Measurements from ENCODE around the gene FXYD4.

The FXYD4 gene

DNA sequence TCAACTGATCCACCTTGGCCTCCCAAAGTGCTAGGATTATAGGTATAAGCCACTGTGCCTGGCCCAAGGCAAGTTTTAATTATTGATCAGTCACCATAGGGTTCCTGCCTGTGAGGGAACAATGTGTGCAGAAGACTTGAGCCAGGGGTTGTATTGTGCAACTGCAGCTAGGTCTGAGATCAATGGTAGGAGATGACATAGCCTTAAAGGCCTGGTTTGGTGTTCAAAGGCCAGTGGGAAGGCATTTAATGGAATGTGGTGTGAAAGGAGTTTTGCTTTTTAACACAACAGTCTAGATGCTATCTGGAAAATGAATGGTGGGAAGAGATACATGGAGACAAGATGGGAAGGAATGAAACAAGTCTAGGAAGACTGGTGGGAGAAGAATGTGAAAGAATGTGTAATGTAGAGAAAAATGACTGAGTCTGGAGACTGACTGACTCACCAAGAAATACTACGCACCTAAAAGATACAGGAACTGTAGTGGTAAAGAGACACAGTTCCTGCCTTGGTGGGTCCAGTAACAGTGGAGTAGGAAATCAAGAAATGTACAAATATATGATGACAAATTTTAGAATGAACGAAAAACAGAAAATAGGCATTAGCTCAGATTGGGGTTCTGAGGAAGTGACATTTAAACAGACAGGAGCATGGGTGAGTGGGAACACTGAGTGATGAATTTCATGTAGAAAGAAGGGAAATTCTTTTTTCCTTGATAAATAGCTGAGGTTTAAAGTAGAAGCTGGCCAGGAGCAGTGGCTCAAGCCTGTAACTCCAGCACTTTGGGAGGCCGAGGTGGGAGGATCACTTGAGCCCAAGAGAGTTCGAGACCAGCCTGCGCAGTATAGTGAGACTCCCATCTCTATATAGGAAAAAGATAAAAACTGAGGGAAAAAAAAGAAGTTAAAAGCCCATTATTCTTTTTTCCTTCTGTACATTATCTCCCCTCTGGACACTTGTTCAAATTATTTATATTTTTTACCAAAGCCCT, 28.2 kb downstream of the FXYD4 start:
- 0 out of 2 replicates have a peak, but pooled peaks have one; percentile 51 for TF ChIP-seq POLR2AphosphoS5 (IDR thresholded peaks at IDR 0.05; ENCODE audit: low read depth, low read length)
- 0 out of 2 replicates have a peak, but pooled peaks have one; percentile 14 for TF ChIP-seq POLR2A (IDR thresholded peaks at IDR 0.05; ENCODE audit: low read depth, low read length)
- TF ChIP-seq SPI1 (IDR thresholded peaks at IDR 0.05; ENCODE audit: low read depth, low read length) = no peak
- DNase-seq (ENCODE audit: insufficient read length, low spot score) = no peak
- FAIRE-seq = no peak

DNA sequence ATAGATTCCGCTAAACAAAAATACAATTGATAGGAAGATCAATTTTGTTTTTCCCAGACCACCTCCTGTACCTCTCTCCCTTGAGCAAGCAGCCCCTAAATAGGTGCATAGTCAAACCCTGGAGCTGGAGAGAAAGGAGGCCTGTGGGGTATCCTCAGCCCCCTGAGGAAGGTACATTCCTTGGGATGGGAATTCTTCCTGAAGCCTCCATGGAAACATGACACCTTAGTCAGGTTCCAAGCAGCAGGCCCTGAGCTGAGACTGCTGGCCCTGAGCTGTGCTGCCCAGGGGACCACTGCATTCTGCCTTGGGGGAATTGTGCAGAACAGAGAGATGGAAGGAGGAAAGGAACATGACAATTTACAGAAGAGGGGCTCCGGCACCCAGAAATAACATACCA, 30.2 kb downstream of the FXYD4 start:
- TF ChIP-seq PAX5 (IDR thresholded peaks at IDR 0.05; ENCODE audit: insufficient read depth, low read length, severe bottlenecking) (no peak), POU2F2 (IDR thresholded peaks at IDR 0.05; ENCODE audit: low read depth, low read length) (no peak), POLR2A (IDR thresholded peaks at IDR 0.05; ENCODE audit: low read depth, low read length) (no peak), POLR2AphosphoS5 (IDR thresholded peaks at IDR 0.05; ENCODE audit: low read depth, low read length) (no peak), TAF1 (IDR thresholded peaks at IDR 0.05; ENCODE audit: low read depth, low read length) (no peak)
- no peak for DNase-seq (ENCODE audit: insufficient read length, low spot score)
- no peak for FAIRE-seq

DNA sequence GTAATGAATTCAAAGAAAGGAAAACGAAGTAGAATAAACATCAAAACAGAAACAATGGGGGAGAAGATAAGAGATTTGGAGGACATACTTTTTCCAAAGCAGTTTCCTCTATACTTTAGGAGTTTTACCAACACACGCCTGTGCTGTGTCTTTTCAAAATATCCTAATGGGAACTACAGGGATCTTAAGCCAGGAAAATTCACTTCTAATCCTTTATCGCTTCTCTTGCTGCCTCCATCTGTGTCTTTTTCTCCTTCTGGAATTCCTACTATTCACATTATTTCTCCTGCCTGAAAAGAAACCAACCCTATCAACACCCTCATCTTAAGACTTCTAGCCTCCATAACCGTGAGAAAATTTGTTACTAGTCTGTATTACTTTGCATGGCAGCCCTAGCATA, 30.7 kb downstream of the FXYD4 start:
- no peak for TF ChIP-seq PAX5 (IDR thresholded peaks at IDR 0.05; ENCODE audit: insufficient read depth, low read length, severe bottlenecking)
- no peak for TF ChIP-seq TAF1 (IDR thresholded peaks at IDR 0.05; ENCODE audit: low read depth, low read length)
- TF ChIP-seq POU2F2 (IDR thresholded peaks at IDR 0.05; ENCODE audit: low read depth, low read length) = no peak
- no peak for TF ChIP-seq POLR2A (IDR thresholded peaks at IDR 0.05; ENCODE audit: low read depth, low read length)
- FAIRE-seq = no peak
- no peak for DNase-seq (ENCODE audit: insufficient read length, low spot score)

DNA sequence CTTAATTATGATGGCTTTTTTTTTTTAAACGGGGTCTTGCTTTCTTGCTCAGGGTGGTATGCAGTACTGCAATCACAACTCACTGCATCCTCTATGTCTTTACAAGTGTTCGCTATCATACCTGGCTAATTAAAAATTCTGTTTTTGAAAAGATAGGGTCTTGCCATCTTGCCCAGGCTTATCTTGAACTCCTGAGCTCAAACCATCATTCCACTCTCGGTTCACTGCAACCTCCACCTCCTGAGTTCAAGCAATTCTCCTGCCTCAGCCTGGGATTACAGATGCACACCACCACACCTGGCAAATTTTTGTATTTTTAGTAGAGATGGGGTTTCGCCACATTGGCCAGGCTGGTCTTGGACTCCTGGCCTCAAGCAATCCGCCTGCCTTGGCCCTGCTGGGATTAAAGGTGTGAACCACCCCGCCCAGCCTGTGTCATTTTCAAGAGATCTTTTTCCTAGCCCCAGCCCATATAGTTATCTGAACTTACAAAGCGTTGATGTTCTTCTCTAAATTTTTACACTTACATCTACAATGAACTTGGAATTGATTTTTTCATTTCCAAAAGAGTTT, 31.5 kb downstream of the FXYD4 start:
- TF ChIP-seq PAX5 (IDR thresholded peaks at IDR 0.05; ENCODE audit: insufficient read depth, low read length, severe bottlenecking) = no peak
- TF ChIP-seq POLR2A (IDR thresholded peaks at IDR 0.05; ENCODE audit: low read depth, low read length) = no peak
- TF ChIP-seq POU2F2 (IDR thresholded peaks at IDR 0.05; ENCODE audit: low read depth, low read length) = no peak
- TF ChIP-seq POLR2AphosphoS5 (IDR thresholded peaks at IDR 0.05; ENCODE audit: low read depth, low read length) = no peak
- no peak for TF ChIP-seq SPI1 (IDR thresholded peaks at IDR 0.05; ENCODE audit: low read depth, low read length)
- no peak for TF ChIP-seq TAF1 (IDR thresholded peaks at IDR 0.05; ENCODE audit: low read depth, low read length)
- FAIRE-seq = no peak
- DNase-seq (ENCODE audit: insufficient read length, low spot score) = no peak

DNA sequence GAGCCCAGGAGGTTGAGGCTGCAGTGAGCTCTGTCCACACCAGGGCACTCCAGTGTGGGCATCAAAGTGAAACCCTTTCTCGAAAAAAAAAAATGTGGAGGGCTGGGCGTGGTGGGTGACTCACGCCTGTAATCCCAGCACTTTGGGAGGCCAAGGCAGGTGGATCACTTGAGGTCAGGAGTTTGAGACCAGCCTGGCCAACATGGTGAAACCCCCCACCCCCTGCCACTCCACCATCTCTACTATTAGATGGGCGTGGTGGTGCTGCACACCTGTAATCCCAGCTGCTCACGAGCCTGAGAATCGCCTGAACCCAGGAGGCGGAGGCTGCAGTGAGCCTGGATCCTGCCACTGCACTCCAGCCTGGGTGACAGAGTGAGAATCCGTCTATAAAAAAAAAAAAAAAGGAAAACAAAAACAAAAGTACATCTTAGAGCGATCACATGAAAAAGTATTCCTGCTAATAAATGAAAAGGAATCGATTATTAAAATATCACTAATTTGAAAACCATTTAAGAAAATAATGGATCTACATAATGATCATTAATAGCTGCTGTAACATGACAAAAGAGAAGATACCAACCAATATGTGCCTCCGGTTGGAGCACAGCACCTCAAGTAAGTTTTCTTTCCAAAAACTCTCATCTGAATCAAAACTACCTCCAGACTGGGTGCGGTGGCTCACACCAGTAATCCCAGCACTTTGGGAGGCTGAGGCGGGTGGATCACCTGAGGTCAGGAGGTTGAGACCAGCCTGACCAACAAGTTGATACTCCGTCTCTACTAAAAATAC, 32.7 kb downstream of the FXYD4 start:
- TF ChIP-seq PAX5 (IDR thresholded peaks at IDR 0.05; ENCODE audit: insufficient read depth, low read length, severe bottlenecking) = no peak
- TF ChIP-seq POLR2A (IDR thresholded peaks at IDR 0.05; ENCODE audit: low read depth, low read length) = no peak
- no peak for TF ChIP-seq POU2F2 (IDR thresholded peaks at IDR 0.05; ENCODE audit: low read depth, low read length)
- no peak; the same call in 1 of the 2 replicates for TF ChIP-seq POLR2AphosphoS5 (IDR thresholded peaks at IDR 0.05; ENCODE audit: low read depth, low read length)
- TF ChIP-seq TAF1 (IDR thresholded peaks at IDR 0.05; ENCODE audit: low read depth, low read length) = no peak
- DNase-seq (ENCODE audit: insufficient read length, low spot score) (no peak), FAIRE-seq (no peak)

DNA sequence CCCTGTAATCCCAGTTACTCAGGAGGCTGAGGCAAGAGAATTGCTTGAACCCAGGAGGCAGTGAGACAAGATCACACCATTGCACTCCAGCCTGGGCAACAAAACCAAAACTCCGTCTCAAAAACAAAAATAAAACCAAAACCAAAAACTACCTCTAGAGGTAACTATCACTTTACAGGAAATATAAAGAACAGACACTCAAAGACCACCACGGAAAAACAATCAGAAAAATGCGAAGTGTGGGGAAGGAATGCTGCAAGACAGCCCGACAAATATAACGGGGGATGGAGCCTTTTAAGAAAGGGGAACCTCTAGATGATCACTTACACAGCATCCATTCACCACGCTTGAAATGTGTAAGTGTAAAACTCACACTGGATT, 33.3 kb downstream of the FXYD4 start:
- DNase-seq (ENCODE audit: insufficient read length, low spot score) (no peak), FAIRE-seq (no peak)
- TF ChIP-seq TAF1 (IDR thresholded peaks at IDR 0.05; ENCODE audit: low read depth, low read length) = no peak
- TF ChIP-seq POLR2A (IDR thresholded peaks at IDR 0.05; ENCODE audit: low read depth, low read length) = no peak
- no peak for TF ChIP-seq POLR2AphosphoS5 (IDR thresholded peaks at IDR 0.05; ENCODE audit: low read depth, low read length)
- TF ChIP-seq PAX5 (IDR thresholded peaks at IDR 0.05; ENCODE audit: insufficient read depth, low read length, severe bottlenecking) = no peak
- no peak for TF ChIP-seq SPI1 (IDR thresholded peaks at IDR 0.05; ENCODE audit: low read depth, low read length)
- no peak for TF ChIP-seq POU2F2 (IDR thresholded peaks at IDR 0.05; ENCODE audit: low read depth, low read length)

DNA sequence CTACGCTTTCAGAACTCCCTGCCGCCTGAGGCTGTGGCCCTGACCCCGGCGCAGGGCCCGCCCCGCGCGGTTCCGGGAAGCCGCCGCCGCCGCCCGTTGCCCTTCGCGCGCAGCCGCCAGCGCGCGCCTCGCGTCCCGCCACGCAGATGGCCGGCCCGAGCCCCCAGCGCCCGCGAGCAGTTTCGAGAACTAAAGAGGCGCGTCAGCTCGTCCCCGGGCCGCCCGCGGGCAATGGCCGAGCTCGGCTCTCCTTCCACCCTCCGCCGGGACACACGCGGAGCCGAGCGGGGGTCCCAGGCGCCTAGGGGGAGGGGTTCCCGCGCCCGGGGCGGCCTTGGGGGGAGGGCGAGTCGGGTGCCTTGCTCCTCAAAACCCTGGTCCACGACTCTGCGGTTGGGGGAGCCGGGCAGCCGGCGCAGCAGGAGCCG, 35.7 kb downstream of the FXYD4 start:
- TF ChIP-seq POU2F2 (IDR thresholded peaks at IDR 0.05; ENCODE audit: low read depth, low read length) (no peak), POLR2A (IDR thresholded peaks at IDR 0.05; ENCODE audit: low read depth, low read length) (no peak), POLR2AphosphoS5 (IDR thresholded peaks at IDR 0.05; ENCODE audit: low read depth, low read length) (no peak)
- no peak for FAIRE-seq
- no peak for DNase-seq (ENCODE audit: insufficient read length, low spot score)

DNA sequence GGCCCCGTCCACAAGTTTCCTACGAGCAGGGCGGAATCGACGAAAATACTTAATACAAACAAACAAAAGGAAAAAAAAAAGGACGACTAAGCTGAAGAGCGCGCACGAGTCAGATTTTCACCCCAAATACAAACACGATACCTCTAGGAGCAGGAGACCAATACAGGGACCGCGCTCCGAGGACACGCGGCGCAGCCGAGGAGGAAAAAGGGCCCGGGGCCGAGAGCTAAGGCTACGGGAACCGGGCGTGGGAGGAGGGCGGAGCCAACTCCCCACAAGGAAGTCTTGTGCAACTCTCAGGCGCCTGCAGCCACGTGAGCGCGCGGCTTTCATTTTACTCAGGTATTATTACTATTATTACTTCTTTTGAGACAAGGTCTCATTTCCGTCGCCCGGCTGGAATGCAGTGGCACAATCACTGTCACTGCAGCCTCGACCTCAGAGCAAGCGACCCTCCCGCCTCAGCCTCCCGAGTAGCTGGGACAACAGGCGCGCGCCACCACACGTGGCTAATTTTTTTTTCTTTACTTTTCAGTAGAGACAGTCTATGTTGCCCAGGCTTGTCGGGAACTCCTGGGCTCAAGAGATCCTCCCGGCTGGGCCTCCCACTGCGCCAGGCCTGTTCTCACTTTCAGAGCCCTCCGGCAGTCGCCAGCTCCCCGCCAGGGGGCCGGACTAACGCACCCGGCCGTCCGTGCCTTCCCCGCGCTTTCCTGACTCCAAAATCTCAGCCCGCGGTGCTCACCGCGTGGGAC, 36.3 kb downstream of the FXYD4 start:
- no peak for TF ChIP-seq SPI1 (IDR thresholded peaks at IDR 0.05; ENCODE audit: low read depth, low read length)
- TF ChIP-seq POU2F2 (IDR thresholded peaks at IDR 0.05; ENCODE audit: low read depth, low read length) = peak; percentile 5; the same call in 1 of the 2 replicates
- no peak for TF ChIP-seq PAX5 (IDR thresholded peaks at IDR 0.05; ENCODE audit: insufficient read depth, low read length, severe bottlenecking)
- TF ChIP-seq POLR2A (IDR thresholded peaks at IDR 0.05; ENCODE audit: low read depth, low read length) = peak; percentile 95
- TF ChIP-seq POLR2AphosphoS5 (IDR thresholded peaks at IDR 0.05; ENCODE audit: low read depth, low read length) = peak; percentile 97
- peak; percentile 84 for TF ChIP-seq TAF1 (IDR thresholded peaks at IDR 0.05; ENCODE audit: low read depth, low read length)
- FAIRE-seq (peak; percentile 79), DNase-seq (ENCODE audit: insufficient read length, low spot score) (peak; percentile 78)

DNA sequence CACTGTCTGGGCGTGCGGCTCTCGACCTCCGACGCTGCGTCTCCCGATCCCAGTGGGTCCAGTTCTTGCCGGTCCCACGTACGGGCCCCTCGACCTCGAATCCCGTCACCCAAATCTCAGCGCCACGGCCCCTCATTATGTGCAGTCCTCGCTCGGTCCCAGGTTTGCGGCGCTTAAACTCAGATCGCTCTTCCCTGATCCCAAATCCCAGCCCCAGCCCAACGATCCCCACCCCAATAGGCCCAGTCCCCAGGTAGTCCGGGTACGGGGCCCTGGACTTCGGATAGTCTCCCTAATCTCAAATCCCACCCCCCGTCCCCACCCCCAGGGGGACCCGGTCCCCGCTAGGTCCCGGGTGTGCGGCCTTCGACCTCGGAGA, 36.9 kb downstream of the FXYD4 start:
- FAIRE-seq (no peak), DNase-seq (ENCODE audit: insufficient read length, low spot score) (no peak)
- TF ChIP-seq POLR2AphosphoS5 (IDR thresholded peaks at IDR 0.05; ENCODE audit: low read depth, low read length) = 0 out of 2 replicates have a peak, but pooled peaks have one; percentile 10
- no peak for TF ChIP-seq TAF1 (IDR thresholded peaks at IDR 0.05; ENCODE audit: low read depth, low read length)
